Left cardiac atrium (tissue), 4 donors: ENCODE measurements around the gene GNAI1. TPM values are rescaled to one million over a fixed set of nuclear protein-coding genes. Genes with fewer than 3 reads are reported as not detected.

Experiments
- ATAC-seq, 2 donors: fragments of 200-7000 bp; cut with Tn5 transposase; one replicate each; pipeline ENCODE4 v1.9.1; 2020; ENCODE audit warnings: mild to moderate bottlenecking in 2 of 2, moderate library complexity in 2 of 2
- DNase-seq: peaks from one replicate; pipeline ENCODE4 v3.0.0-alpha.2; 2020
- intact Hi-C, 2 donors: fragments of 100-400 bp; cut with DNase I; formaldehyde crosslinking; loops; one replicate each; pipeline versions ENCODE4 v1.14.1 to v1.15.1; 2022 to 2023
- total RNA-seq, 2 donors: library from RNA; stranded (reverse); fragmentation: NEBNext Ultra II Directional; extraction: Animal tissue kit (Norgen Biotek cat#: 25700); gene quantifications; one replicate each; pipeline ENCODE4 v1.2.1, GENCODE V29; 2021
- donor health status: DM: no; HTN: yes; CAD: no.
- donor health status: DM: no; HTN: yes; CAD: no; lungs with severe emphysema.
- donor health status: DM: yes; HTN: yes; CAD: no.
- donor health status: Dilated cardiomyopathy.

Gene GNAI1
- total RNA-seq, 2 donors from 2014 or later: 16.0 to 18.4 TPM

DNA sequence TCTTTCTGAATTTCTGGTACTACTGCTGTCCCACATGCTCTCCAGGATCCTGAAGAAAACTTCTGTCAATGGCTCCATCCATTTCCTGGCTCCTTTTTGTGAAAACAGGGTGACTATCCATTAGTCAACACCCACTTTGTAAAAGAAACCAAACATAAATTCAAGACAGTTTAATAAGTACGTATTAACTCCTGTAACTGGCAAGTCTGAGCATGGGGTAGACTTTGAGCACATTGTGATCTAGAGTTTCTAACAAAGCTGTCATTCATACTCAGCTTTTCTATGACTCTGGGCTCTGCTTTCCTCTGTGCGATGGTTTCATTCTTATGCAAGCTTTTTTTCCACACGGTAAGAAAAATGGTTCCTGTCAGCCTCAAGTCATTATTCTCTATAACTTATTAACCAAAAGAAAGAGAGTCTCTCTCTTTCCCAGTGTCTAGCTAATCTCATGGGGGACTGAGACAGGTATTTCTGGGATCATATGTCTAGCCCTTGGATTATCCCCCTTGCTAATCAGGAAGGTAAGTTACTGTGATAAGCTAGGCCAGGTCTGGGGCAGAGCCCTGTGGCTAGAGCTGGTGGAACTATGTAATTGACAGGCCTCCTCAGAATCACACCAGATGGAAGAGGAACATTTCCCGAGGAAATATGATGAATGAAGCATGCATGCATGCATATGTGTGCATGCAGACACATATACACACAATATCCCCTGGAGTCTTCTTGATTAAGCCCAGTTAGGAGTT, 98.5 kb downstream of the GNAI1 start:
- no peak for ATAC-seq
- no peak for DNase-seq
- intact Hi-C loops: no loop called here

DNA sequence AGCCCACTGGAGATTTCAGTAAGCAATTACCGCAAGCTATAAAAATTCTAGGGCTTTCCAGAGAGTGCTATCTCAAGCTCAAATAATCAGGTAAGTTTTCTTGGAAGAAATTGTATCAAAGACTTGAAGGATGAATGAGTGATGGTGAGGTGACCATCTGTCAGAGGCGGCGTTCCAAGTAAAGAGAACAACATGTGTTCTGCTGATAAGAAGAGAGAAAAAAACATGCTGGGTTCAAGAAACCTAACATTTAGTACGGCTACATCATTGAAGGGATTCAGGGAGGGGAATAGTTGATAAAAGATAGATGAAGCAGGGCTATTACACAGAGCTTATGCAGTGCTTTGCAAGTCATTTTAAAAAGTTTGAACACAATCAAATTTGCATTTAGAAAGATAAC, 100.7 kb downstream of the GNAI1 start:
- no peak for DNase-seq
- intact Hi-C loops: no loop called here
- no peak for ATAC-seq

DNA sequence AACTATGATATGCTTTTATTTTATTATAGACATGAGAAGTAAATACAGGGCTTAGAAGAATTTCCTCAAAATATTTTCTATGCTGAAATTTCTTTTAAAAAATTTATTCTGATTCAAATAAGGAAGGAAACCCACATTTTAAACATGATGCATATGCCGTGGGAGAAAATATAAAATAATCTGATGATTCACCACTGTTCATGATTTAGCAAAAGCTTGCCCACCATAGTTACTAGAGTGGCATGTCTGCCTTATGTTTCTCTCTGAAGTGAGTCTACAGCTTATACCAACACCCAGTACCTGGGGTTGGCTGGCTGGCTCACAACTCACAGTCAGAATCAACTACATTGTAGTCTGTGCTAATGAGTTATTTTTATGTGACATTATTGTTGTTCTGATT, 102.0 kb downstream of the GNAI1 start:
- DNase-seq: no peak
- intact Hi-C loops: no loop called here

DNA sequence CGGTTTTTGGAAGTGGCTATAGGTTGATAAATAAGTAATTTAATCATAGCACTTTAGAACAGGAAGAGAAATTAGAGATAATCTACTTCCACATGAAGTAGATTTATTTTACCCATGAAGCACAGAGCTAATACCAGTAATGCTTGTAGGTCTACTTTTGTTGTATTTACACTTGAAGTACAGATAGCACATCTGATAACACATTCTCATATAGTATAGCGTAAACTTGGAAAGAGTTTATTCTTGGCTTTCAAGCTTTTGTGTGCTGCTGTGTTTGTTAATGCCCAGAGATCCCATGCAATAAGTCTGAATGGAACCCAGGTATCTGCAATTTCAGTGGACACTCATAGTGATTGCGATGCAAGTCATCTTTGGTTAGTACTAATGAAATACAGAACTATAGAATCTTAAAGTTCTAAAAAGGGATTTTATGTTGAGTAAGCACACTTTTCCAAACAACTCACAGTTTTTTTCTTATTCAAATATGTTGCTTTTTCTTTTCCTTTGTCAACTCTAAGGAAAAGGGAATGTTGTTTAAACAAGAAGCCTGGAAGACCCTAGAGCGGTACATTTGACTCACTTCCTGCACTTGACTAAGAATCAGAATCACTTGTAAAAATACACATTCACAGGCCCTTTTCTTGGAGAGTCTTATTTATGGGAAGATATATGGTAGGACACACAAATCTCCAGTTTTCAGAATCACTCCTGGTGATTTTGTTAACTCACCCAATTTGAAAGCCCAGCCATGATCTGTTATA, 105.8 kb downstream of the GNAI1 start:
- intact Hi-C loops: no loop called here
- ATAC-seq (no peak), DNase-seq (no peak)

More for the DNA sequence above, 102.0 kb downstream of the GNAI1 start:
- no peak for ATAC-seq

DNA sequence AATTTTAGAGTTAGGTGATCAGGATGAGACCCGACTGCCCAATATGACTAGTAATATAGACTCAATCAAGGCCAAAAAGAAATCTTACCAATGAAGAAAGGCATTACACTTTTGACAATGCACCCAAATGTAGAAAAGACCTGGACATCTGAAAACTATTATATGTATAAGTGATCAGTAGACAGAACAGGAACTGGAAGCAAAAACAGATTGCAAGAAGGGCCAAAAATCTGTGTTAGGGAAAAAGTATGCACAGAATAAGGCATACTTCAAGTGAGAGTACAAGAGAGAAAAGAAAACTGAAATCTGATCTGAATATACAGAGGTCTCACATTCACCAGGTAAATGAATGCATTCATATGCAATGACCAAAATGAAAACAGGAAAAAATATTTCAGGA, 107.0 kb downstream of the GNAI1 start:
- DNase-seq (no peak), ATAC-seq (no peak)
- intact Hi-C loops: no loop called here

- no peak for DNase-seq
Measured at GRCh38 chr7:80243425-80243824, 108.8 kb downstream of the GNAI1 start.

DNA sequence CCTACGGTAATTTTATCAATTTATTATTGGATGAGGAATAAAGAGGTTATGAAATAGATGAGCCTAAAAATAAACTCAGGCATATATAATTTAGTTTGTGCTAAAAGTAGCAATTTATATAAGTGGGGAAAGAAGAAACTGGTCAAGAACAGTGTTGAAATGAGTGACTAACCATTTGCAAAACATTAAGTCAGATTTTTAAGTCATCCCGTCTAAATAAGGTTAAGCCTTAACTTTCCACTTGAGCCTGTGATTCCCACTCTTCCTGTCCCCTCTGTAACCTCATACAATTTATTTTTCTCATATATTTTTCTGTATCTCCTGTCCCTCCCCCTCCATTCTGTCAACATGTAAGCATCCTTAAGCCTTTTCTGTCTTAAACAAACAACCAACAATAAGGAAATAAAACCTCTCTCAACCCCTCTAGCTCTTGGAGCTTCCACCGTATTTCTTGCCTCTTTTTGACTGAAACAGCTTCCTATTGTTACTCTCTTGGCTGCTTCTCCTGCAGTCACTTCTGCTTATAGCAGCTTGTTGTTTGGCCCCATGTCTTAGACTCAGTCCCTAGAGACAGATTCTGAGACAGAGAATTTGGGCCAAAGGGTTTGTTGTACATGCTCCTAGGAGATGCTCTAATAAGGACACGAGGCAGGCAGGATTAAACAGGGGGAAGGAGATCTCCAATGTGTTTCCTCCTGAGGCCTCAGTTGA, 109.7 kb downstream of the GNAI1 start:
- intact Hi-C loops: no loop called here
- DNase-seq (no peak), ATAC-seq (peak; percentile 85 to 93)

More at GRCh38 chr7:80243425-80243824, 108.8 kb downstream of the GNAI1 start:
- intact Hi-C loops: no loop called here
- ATAC-seq: no peak

GRCh38 chr7:80247144-80247543, 112.5 kb downstream of the GNAI1 start:
- DNase-seq (no peak), ATAC-seq (no peak)
- intact Hi-C loops: no loop called here

DNA sequence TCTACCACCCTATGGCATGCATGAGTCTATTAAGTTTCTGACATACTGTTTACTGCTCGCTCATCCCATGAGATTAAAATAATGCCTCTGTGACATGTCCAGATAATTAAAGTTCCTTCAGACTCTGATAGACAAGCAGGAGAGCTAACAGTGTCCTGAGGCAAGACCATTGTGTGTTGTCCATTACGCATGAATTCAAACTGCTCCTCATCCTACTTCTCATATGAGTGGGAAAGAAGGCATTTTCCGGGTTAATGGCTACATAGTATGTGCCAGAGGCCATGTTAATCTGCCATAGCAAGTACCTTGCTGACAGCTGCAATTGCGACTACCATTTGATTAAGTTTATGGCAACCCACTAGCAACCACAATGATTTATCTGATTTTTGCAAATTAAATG, 113.3 kb downstream of the GNAI1 start:
- ATAC-seq: no peak
- intact Hi-C loops: no loop called here

GRCh38 chr7:80249184-80249583, 114.6 kb downstream of the GNAI1 start:
- ATAC-seq (no peak), DNase-seq (no peak)
- intact Hi-C loops: no loop called here

More for the DNA sequence above, 113.3 kb downstream of the GNAI1 start:
- DNase-seq: no peak

DNA sequence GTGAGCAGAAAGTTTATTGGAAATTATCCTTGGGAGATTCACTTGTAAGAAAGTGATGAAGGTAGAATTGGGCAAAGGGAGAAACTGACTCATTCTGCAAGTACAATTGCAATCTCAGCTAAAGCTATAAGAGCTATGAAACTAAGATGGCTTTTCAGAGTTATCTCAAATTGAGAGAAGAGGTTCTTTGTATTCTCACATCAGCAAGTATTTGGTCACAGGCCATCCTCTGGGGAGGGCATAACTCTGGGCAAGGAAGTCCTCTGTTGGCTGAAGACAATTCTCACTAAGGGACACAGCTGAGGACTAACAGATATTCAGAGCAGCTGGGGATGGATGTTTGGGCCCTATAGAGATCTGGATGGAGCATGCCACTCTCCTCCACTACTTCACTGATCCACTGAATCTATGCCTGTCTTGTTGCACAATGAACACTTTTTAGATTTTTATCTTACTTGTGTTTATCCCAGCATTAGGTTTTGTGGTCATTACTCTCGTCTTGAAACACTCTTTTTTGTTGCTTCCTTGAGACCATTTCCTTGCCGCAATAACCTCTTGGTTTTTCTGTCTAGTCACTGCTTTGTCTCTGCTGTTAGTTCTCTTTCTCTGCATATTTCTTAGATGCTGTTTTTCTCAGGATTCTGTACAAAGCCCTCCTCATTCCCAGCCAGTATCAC, 115.1 kb downstream of the GNAI1 start:
- DNase-seq (no peak), ATAC-seq (no peak)
- intact Hi-C loops: no loop called here

GRCh38 chr7:80253237-80253636, 118.6 kb downstream of the GNAI1 start:
- DNase-seq (no peak), ATAC-seq (no peak)
- intact Hi-C loops: no loop called here

GRCh38 chr7:80253653-80254052, 119.0 kb downstream of the GNAI1 start:
- ATAC-seq: no peak
- DNase-seq: no peak
- intact Hi-C loops: no loop called here

DNA sequence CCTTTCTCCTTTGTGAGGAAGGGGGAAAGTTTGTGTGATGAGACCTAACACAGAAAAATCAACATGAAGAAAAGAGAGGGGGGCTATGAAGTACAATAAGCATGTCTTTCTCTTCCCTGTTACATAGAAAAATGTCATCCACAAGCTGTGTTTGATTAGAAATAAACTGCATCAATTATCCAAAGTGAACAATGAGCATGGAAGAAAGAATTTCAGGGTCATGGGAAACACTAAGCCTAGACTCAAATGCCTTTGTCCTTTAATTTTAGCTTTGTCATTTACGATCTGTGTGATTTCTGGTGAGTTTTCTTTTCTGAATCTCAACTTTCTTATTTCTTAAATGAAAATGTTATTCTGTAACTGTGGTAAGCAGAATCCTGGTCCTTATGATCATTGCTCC, 121.0 kb downstream of the GNAI1 start:
- intact Hi-C loops: no loop called here
- ATAC-seq (no peak), DNase-seq (no peak)

DNA sequence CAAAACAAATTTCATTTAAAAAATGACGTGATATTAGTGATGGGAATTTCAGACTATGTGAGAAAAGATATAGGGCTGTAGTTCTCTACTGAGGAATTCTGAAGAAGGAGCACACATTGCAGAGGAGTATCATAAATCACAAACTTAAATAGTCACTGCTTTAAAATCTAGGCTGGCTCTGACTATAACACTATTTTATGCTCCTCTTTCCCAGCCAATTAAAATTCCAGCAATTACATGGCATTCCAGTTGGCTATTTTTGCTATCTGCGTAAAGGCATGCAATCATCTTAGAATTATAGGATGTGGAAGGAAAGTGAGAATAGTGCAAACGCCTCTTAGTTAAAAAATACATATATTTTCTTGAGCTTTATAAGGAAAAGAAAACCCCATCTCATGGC, 123.1 kb downstream of the GNAI1 start:
- DNase-seq (no peak), ATAC-seq (no peak)
- intact Hi-C loops: no loop called here

GRCh38 chr7:80260606-80261005, 126.0 kb downstream of the GNAI1 start:
- no peak for ATAC-seq
- DNase-seq: no peak
- intact Hi-C loops: no loop called here

DNA sequence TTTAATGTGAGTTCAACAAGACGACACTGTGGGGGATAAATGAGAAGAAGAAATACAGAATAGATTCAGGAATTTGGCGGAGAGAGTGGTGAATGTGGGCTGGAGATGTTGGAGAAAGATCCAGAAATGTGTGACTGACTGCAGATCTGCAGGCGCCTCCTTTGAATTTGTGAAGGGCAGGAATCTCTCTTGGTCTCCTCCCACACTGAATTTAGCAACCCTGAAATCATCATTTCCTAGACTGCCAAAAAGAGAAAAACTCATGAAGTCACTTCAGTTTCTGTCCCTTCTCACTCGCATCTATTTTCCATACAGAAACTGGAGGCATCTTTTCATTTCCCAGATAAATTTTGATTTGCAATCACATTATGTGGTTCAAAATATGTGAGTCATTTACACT, 128.7 kb downstream of the GNAI1 start:
- ATAC-seq (peak; percentile 38 to 77), DNase-seq (no peak)
- intact Hi-C loops: no loop called here

DNA sequence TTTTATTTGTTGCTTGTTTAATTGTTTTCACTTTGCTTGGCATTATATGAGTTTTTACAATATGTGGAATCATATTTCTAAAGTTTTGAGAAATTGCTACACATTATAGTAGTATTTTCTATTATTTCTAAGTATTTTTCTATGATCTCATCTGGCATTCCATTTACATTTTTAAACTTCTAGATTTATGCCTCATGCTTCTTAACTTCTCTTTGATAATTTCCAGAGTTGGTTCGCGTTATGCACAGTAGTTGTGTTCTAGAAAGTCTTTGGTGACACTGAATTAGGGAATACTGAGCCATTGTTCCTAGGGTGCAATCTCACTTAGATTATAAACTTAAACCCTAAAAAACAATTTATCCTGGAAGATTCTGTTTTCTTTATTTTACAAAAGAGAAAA, 129.2 kb downstream of the GNAI1 start:
- intact Hi-C loops: no loop called here
- DNase-seq (no peak), ATAC-seq (no peak)

DNA sequence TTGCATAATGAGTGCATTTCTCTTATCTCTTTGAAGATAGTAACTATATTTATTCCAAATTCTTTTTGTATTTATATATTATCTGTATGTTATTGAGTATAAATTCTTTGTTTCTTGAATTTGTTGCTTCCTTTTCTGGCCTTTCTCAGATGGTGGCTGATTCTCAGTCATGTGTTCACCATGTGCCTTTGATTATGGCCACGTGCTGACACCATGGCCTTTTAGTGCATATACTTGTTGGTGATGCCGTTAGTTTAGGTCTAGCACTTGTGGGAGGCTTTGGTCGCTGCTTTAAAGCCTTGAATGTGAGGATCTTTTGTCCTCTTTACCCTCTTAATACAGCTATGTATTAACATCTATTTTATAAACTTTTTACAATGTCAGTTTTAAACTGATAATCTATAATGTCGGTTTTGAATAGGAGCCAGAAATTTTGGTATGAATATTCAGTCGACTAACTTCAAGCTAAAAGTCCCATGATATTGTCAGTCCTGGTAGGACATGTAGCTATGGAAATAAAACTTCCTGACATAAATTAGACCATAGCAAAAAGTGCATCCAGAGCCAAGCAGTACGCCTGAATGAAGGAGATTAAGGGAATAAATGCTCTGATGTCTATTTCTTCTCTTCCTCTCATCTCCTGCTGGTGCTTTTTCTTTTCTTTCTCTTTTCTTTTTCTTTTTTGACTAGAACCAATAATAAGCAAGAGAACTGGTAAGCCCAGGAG, 130.3 kb downstream of the GNAI1 start:
- intact Hi-C loops: no loop called here
- no peak for ATAC-seq

More for the DNA sequence above, 130.3 kb downstream of the GNAI1 start:
- no peak for DNase-seq
